GM21529 (cell line): ENCODE measurements around the gene RNF128.

ENCODE experiments used
- ATAC-seq: cut with Tn5 transposase; IDR thresholded peaks from one replicate; pipeline ENCODE4 v1.9.1; 2021; ENCODE audit not compliant: unreplicated experiment

RNF128 gene

GRCh38 chrX:106726485-106727437, at the start of gene RNF128:
Gene RNF128, plus strand, starts transcription at chrX:106726701. Its CDS starts 213 bp downstream, at chrX:106726914.
- no peak for ATAC-seq

- ATAC-seq = no peak
Measured at GRCh38 chrX:106680716-106681115, 45.8 kb upstream of the RNF128 start.

- no peak for ATAC-seq
Measured at GRCh38 chrX:106684207-106684606, 42.3 kb upstream of the RNF128 start.

GRCh38 chrX:106692425-106693065, 34.0 kb upstream of the RNF128 start:
- no peak for ATAC-seq

GRCh38 chrX:106696502-106696901, 30.0 kb upstream of the RNF128 start:
- no peak for ATAC-seq

GRCh38 chrX:106698693-106699092, 27.8 kb upstream of the RNF128 start:
- ATAC-seq = no peak

GRCh38 chrX:106702636-106703035, 23.9 kb upstream of the RNF128 start:
- no peak for ATAC-seq

- no peak for ATAC-seq
Measured at GRCh38 chrX:106706466-106706865, 20.0 kb upstream of the RNF128 start.

GRCh38 chrX:106707771-106708454, 18.6 kb upstream of the RNF128 start:
- no peak for ATAC-seq

GRCh38 chrX:106710771-106711170, 15.7 kb upstream of the RNF128 start:
- no peak for ATAC-seq

- ATAC-seq = no peak
Measured at GRCh38 chrX:106711375-106711774, 15.1 kb upstream of the RNF128 start.

- no peak for ATAC-seq
Measured at GRCh38 chrX:106716004-106716403, 10.5 kb upstream of the RNF128 start.

- no peak for ATAC-seq
Measured at GRCh38 chrX:106716463-106716862, 10.0 kb upstream of the RNF128 start.

GRCh38 chrX:106718709-106719108, 7.8 kb upstream of the RNF128 start:
- ATAC-seq = no peak

- ATAC-seq = no peak
Measured at GRCh38 chrX:106725931-106726330, 570 bp upstream of the RNF128 start.

- no peak for ATAC-seq
Measured at GRCh38 chrX:106728337-106728736, 1.8 kb downstream of the RNF128 start.

- no peak for ATAC-seq
Measured at GRCh38 chrX:106730401-106730800, 3.9 kb downstream of the RNF128 start.

GRCh38 chrX:106731590-106731989, 5.1 kb downstream of the RNF128 start:
- no peak for ATAC-seq

GRCh38 chrX:106734827-106735226, 8.3 kb downstream of the RNF128 start:
- no peak for ATAC-seq

GRCh38 chrX:106740193-106740780, 13.8 kb downstream of the RNF128 start:
- ATAC-seq = no peak

GRCh38 chrX:106742193-106742592, 15.7 kb downstream of the RNF128 start:
- no peak for ATAC-seq
